Measurements from ENCODE around the gene WWOX.

WWOX gene

DNA sequence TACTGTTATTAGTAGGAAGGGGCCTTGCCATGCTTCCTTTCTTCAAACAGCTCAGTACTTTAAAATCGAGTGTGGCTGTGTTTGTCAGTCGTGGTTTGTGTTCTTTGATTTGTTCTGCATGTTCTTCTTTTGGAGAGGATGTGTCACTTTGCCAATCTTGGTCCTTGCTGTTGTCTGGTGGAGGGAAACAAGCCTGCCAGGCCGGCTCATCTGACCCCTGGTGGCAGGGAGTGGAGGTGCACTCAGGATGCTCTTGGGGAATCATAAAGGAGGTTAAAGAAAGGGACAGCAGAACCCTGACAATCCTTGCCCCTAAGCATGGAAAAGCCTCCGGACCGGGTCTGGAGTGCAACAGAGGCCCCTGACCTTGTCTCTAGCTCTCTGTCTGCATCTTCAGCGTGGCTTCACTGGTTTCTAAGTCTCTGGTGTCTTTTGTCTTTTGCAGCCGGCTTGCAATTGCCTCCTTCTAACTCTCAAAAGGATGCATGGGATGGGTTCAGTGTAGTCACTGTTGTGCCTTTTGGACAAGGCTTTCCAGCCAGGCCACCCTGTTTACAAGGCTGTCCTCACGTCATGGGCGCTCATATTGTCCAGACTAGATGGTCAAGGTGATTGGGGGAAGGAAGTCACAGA is 135.8 kb downstream of the WWOX start:
- peak; percentile 22 to 64 for DNase-seq

GRCh38 chr16:78235876-78236275 is 136.4 kb downstream of the WWOX start:
- DNase-seq = no peak

GRCh38 chr16:78237841-78238240 is 138.4 kb downstream of the WWOX start:
- DNase-seq = no peak

GRCh38 chr16:78240459-78241222 is 141.2 kb downstream of the WWOX start:
- no peak for DNase-seq

DNA sequence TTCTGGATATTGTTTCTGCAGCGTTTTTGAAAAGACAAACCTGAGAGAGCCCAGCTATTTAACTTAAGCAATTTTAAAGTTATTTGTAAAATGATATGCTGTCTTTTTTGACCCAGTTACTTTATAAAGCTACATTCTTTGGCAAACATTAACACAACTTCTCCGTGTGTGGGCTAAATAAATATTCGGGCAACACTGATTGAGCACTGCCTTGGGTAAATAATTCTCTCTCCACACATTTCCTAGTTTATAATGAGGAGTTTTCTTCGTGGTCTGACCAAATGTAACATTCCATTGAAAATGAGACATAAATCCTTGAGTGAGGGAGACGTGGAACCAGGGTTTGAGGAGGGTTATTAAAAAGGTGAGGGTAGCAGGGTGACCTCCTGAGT is 142.8 kb downstream of the WWOX start:
- no peak for DNase-seq

GRCh38 chr16:78244131-78244895 is 144.9 kb downstream of the WWOX start:
- DNase-seq = no peak

DNA sequence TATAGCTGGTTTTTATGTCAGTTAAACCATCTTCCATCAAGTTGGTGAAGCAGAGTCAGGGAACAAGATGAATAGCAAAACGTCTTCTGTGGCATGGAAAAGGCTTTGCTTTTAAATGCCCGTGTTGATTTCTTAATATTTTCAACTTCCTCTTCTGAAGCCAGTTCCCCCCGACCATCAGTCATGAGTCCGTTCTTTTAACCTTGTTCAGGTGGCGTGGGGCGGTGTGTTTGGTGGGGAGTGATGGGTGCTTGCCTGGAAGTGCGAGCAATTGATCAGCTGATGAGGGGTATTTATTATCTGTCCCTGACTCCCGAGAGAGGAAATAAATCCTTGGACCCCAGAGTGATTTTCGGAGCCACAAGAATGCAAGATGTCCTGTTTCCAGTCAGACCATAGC is 147.1 kb downstream of the WWOX start:
- no peak for DNase-seq

GRCh38 chr16:78249056-78249455 is 149.6 kb downstream of the WWOX start:
- peak; percentile 89 to 95 for DNase-seq

GRCh38 chr16:78249832-78250231 is 150.4 kb downstream of the WWOX start:
- DNase-seq = no peak

DNA sequence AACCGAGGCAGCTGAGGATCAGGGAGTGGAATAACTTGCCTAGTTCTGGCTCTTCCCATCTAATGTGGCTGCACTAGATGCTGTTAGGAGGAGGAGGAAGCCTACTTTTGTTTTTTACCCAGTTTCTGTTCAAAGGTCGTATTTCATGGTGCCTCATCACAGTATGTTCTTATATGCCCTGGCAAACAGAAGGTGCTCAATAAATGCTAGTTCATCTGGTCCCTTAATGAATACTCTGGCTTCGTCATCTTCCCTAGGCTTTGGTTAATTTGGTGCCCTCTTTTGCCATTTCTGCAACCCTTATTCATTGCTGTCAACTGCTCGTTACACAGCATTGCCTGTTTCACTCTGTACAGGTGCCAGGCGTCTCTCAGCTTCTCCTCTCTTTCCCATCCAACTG is 151.7 kb downstream of the WWOX start:
- no peak for DNase-seq

DNA sequence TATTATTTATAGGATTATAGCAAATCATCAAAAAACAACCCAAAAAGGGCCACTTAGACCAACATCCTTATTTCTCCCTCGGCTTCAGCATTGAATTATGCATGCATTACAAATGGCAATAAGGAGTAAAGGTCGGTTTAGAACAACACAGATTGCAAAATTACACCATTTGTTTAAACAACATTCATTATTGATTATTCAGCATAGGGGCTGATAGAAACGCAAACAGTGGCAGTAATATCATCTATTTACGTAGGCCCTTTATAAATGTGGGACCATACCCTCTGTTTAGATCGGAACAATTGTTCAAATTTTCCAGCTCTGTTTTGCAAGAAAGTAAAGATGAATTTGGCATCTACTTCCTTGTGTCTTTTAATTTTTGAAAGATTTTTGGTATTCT is 153.3 kb downstream of the WWOX start:
- DNase-seq = no peak

GRCh38 chr16:78254841-78255240 is 155.4 kb downstream of the WWOX start:
- DNase-seq = no peak

GRCh38 chr16:78256686-78257375 is 157.4 kb downstream of the WWOX start:
- DNase-seq = no peak

GRCh38 chr16:78257376-78257728 is 157.9 kb downstream of the WWOX start:
- no peak for DNase-seq

GRCh38 chr16:78258375-78259065 is 159.1 kb downstream of the WWOX start:
- DNase-seq = no peak

DNA sequence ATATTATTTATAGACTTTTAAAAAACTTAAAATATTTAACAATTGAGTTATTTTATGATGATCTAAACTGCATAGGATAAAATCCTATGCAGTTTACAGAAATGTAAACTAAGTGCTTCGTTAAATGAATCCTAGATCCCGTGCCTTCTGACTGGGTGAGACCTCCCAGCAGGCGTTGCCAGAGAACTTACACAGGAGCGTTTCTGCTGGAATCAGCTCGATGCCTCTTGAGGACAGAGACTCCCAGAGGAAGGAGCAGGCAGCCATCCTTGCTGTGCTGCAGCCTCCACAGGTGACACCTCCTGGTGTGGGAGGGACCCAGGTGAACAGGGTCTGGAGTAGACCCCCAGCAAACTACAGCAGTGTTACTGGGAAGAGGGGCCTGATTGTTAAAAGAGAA is 160.4 kb downstream of the WWOX start:
- peak; percentile 29 to 44 for DNase-seq

DNA sequence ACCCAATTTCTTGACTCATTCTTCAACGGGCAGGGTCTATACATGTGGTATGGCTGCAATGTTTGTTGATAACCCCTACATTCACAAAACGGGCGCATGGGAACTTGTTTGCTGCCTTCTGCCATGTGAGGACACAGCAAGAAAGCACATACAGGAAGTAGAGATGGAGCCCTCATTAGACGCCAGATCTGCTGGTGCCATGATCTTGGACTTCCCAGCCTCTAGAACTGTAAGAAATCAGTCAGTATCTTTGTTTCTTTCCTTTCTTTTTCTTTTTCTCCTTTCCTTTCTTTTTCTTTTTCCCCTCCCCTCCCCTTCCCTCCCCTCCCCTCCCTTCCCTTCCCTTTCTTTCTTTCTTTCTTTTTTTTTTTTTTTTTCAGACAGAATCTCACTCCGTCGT is 165.2 kb downstream of the WWOX start:
- no peak for DNase-seq

DNA sequence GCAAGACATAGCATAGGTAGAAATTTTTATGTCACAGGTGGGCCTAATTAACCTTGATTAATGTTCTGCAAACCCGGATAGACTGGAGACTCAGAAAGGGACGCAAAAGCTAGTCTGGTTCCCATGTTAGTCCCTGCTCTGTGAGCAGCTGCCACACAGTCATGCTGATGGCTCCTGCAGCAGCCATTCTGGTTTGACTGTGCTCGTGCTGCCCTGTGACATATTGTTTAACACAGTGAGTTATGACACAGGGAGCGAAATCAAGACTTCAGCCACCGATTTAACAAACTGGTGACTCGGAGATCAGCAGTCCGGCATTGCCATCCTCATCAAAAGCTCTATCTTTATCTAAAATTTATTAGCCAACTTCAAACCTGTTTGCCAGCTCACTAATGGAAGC is 169.8 kb downstream of the WWOX start:
- no peak for DNase-seq

GRCh38 chr16:78271981-78272380 is 172.5 kb downstream of the WWOX start:
- DNase-seq = no peak

DNA sequence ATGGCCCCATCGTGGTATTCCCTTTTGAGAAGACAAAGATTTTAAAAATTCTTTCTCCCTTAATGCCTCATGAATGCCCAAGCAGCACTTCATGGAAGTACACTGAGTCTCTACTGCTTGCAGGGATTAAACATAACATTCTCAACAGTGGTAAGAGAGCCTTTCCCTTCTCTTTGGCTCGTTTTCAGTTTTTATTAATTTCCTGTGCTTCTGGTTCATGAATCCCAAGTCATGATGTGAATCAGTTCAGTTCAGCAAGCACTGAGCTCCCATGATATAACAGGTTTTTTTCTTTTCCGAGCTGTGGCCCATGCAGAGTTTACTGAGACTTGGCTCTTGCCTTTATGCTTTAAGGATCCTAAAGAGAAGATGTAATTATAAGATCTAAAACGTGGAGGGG is 175.3 kb downstream of the WWOX start:
- DNase-seq = no peak

DNA sequence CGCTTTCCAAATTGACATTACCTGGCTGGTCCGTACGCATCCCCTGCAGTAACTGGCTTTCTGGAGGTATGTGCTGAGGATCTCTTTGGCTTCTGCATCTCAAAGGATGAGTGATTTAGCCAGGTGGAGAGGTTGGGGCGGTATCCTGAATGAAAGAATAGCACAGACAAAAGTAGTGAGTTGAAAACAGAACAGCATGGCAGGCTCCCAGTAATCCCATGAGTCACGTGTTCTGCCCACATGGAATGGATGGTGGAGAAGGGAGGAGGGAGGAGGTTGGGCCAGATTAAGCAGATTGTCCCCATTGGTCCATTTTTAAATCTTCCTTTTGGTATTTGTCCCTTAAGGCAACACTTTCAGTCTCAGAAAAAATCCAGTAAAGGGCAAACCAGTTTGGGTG is 176.0 kb downstream of the WWOX start:
- DNase-seq = peak in 1 of 2 experiments; percentile 5

GRCh38 chr16:78277321-78278055 is 178.0 kb downstream of the WWOX start:
- peak; percentile 47 to 84 for DNase-seq

All from NCI-H524 (cell line).